Adipose tissue (tissue), 3 donors: ENCODE results near the gene DYRK1B. TPM values are rescaled to one million over a fixed set of nuclear protein-coding genes. Genes with fewer than 3 reads are reported as not detected.
"Not testable (repeated sequence)": the region's sequence is repeated elsewhere in the genome, so short reads cannot be mapped to it uniquely, and the experiment has no call there.

ENCODE experiments used
- H3K27ac ChIP-seq: one replicate; pipeline ENCODE4 v1.5.1; 2013; ENCODE audit warnings: low read depth, low read length
- WGBS, 3 donors: extraction: QIAGEN DNeasy Blood & Tissue Kit; methylation state at CpG; one replicate each; pipeline ENCODE4 v1.1.7; 2013; 5-methylcytosine and 5-hydroxymethylcytosine counted together
- polyA plus RNA-seq, 3 donors: library from polyadenylated mRNA; stranded (reverse); fragments of 200-250 nt; gene quantifications; one replicate each; pipeline ENCODE4 v1.2.3, GENCODE V29; 2013
- donor health status: healthy with polysubstance abuse.
- donor health status: Bipolar disorder and iron deficiency.
- donor health status: healthy.

Gene DYRK1B
- polyA plus RNA-seq, 3 donors = 5.4 to 16.4 (median 7.4) TPM

GRCh38 chr19:39818626-39819097 is 15.3 kb downstream of the DYRK1B start:
- 84 to 92% (median 91%) methylated on average over 4 of the region's 4 CpGs for WGBS, 3 donors
- no peak overlapping the region for H3K27ac ChIP-seq

GRCh38 chr19:39817888-39818561 is 15.9 kb downstream of the DYRK1B start:
- 87 to 93% (median 93%) methylated on average over 12 of the region's 12 CpGs for WGBS, 3 donors

GRCh38 chr19:39816287-39817048 is 17.5 kb downstream of the DYRK1B start:
- no peak overlapping the region for H3K27ac ChIP-seq
- 84 to 87% (median 86%) methylated on average over 5 of the region's 5 CpGs for WGBS, 3 donors

More at GRCh38 chr19:39817888-39818561, 15.9 kb downstream of the DYRK1B start:
- H3K27ac ChIP-seq = no peak overlapping the region

- H3K27ac ChIP-seq = no peak overlapping the region
- WGBS, 3 donors = 88 to 96% (median 90%) methylated on average over 3 of the region's 3 CpGs
Observed at GRCh38 chr19:39814595-39814994, 19.4 kb downstream of the DYRK1B start.

GRCh38 chr19:39814111-39814510 is 19.9 kb downstream of the DYRK1B start:
- WGBS, 3 donors = 93 to 97% (median 93%) methylated on average over 6 of the region's 6 CpGs
- not testable (repeated sequence) for H3K27ac ChIP-seq

- no peak overlapping the region for H3K27ac ChIP-seq
- 73 to 81% (median 76%) methylated on average over 9 of the region's 9 CpGs for WGBS, 3 donors
Observed at GRCh38 chr19:39813264-39813993, 20.5 kb downstream of the DYRK1B start.

- no peak overlapping the region for H3K27ac ChIP-seq
- WGBS, 3 donors = 84 to 93% (median 92%) methylated on average over 4 of the region's 4 CpGs
Observed at GRCh38 chr19:39811064-39811463, 22.9 kb downstream of the DYRK1B start.

GRCh38 chr19:39810424-39810823 is 23.5 kb downstream of the DYRK1B start:
- WGBS, 3 donors = 81 to 88% (median 87%) methylated on average over 4 of the region's 4 CpGs
- no peak overlapping the region for H3K27ac ChIP-seq

GRCh38 chr19:39809368-39809767 is 24.6 kb downstream of the DYRK1B start:
- no peak overlapping the region for H3K27ac ChIP-seq
- 90 to 99% (median 94%) methylated on average over 4 of the region's 4 CpGs for WGBS, 3 donors

GRCh38 chr19:39808688-39809087 is 25.3 kb downstream of the DYRK1B start:
- H3K27ac ChIP-seq = not testable (repeated sequence)
- 87 to 92% (median 87%) methylated on average over 7 of the region's 7 CpGs for WGBS, 3 donors

GRCh38 chr19:39807846-39808364 is 26.1 kb downstream of the DYRK1B start:
- no peak overlapping the region for H3K27ac ChIP-seq
- WGBS, 3 donors = 75 to 86% (median 82%) methylated on average over 5 of the region's 5 CpGs

GRCh38 chr19:39805104-39805503 is 28.9 kb downstream of the DYRK1B start:
- 43 to 63% (median 44%) methylated on average over 5 of the region's 5 CpGs for WGBS, 3 donors

GRCh38 chr19:39802958-39803357 is 31.0 kb downstream of the DYRK1B start:
- no peak overlapping the region for H3K27ac ChIP-seq
- 21 to 40% (median 32%) methylated on average over 4 of the region's 4 CpGs for WGBS, 3 donors

More at GRCh38 chr19:39805104-39805503, 28.9 kb downstream of the DYRK1B start:
- no peak overlapping the region for H3K27ac ChIP-seq

GRCh38 chr19:39797083-39797482 is 36.9 kb downstream of the DYRK1B start:
- no peak overlapping the region for H3K27ac ChIP-seq
- WGBS, 3 donors = 36 to 69% (median 68%) methylated on average over 2 of the region's 2 CpGs

GRCh38 chr19:39796000-39796498 is 37.9 kb downstream of the DYRK1B start:
- WGBS, 3 donors = 29 to 31% (median 30%) methylated on average over 2 of the region's 2 CpGs
- no peak overlapping the region for H3K27ac ChIP-seq

- WGBS, 3 donors = 55 to 71% (median 57%) methylated on average over 5 of the region's 5 CpGs
Observed at GRCh38 chr19:39795001-39795400, 39.0 kb downstream of the DYRK1B start.

GRCh38 chr19:39792999-39793546 is 40.9 kb downstream of the DYRK1B start:
- 0 to 1% (median 0%) methylated on average over 17 of the region's 17 CpGs for WGBS, 3 donors
- no peak overlapping the region for H3K27ac ChIP-seq

More at GRCh38 chr19:39795001-39795400, 39.0 kb downstream of the DYRK1B start:
- H3K27ac ChIP-seq = no peak overlapping the region

GRCh38 chr19:39788244-39788643 is 45.7 kb downstream of the DYRK1B start:
- no peak overlapping the region for H3K27ac ChIP-seq
